HL-60 (cell line): ENCODE results near the gene CAPN9.

Experiments
- DNase-seq, 2 experiments: peaks; one replicate each; pipeline ENCODE4 v3.0.0-alpha.2; 2010 to 2020; ENCODE audit warnings: low read depth in 1 of 2, low spot score in 1 of 2
- H3K27ac ChIP-seq: fragments of 250-450 bp; sonication (Bioruptor Pico); replicated peaks from 2 replicates; pipeline ENCODE4 v1.5.1; 2020; ENCODE audit warnings: mild to moderate bottlenecking, moderate library complexity
- H3K27me3 ChIP-seq: fragments of 250-450 bp; sonication (Bioruptor Pico); 2 replicates; pipeline ENCODE4 v1.5.1; 2021; ENCODE audit warnings: mild to moderate bottlenecking, moderate library complexity; ENCODE audit not compliant: insufficient read depth, poor library complexity, severe bottlenecking
- H3K4me3 ChIP-seq: replicated peaks from 2 replicates; pipeline ENCODE4 v1.5.1; 2011; ENCODE audit warnings: mild to moderate bottlenecking, control low read depth, low read length; ENCODE audit not compliant: insufficient read depth
- GABPA ChIP-seq: IDR thresholded peaks from 2 replicates; pipeline ENCODE4 v1.6.1; 2012; ENCODE audit warnings: low read depth
- POLR2AphosphoS5 ChIP-seq: IDR thresholded peaks from 2 replicates; pipeline ENCODE4 v1.6.1; 2012; ENCODE audit warnings: low read depth
- SPI1 ChIP-seq: IDR thresholded peaks from 2 replicates; pipeline ENCODE4 v1.6.1; 2012; ENCODE audit warnings: low read depth, mild to moderate bottlenecking, borderline replicate concordance
- TF ChIP-seq, protein P1 (sequence below): IDR thresholded peaks from 2 replicates; pipeline ENCODE4 v1.6.1; 2012; ENCODE audit warnings: low read depth; ENCODE audit not compliant: insufficient replicate concordance
- TF ChIP-seq, protein P2 (sequence below): IDR thresholded peaks from one replicate; pipeline ENCODE4 v1.5.1; 2011; ENCODE audit warnings: low read length, control low read depth, inconsistent platforms; ENCODE audit not compliant: insufficient read depth

Gene CAPN9

DNA sequence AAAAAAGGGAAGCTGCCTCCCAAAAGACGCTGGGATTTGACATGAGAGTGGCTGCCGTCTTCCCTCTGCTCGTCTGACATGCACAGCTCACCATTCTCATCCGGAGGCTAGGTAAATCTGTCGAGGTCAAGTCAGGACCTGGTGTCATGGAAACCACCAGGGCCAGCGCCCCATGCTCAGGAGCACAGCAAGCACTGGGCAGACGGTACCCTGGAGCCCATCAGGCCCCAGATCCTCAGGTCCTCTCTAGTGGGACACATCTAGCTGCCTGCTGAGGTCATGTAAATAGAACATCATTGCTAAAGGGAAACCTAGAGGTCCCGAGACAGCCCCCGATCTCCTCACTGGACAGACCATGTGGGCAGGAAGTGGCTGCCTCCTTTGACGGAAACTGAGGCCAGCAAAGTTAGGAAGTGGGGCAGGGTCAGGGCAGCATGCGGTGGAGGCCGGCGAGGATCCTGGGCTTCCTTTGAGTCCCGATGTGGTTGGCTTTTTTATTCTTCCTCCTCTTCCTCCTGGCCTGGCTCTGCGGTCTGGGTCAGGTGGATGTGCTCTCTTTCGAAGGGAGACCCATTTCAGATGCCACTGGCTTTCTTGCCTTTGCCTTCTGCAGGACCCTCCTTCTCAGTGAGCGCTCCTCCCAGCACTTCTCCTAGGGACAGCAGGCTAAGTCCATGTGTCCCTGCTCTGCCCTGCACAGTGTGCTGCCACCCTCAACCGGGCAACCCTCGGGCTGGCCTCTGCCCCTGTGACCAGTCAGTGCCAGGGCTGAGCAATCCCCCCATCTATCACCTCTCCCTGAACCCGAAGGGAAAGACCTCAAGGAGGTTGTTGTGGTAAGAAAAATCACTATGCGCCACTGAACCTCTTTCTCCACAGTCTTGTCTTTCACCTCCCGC, 39.2 kb upstream of the CAPN9 start:
- no peaks in the 10 kb centered on the region for H3K27me3 ChIP-seq
- H3K4me3 ChIP-seq, result no peak overlapping the region
- TF ChIP-seq, protein P1, sequence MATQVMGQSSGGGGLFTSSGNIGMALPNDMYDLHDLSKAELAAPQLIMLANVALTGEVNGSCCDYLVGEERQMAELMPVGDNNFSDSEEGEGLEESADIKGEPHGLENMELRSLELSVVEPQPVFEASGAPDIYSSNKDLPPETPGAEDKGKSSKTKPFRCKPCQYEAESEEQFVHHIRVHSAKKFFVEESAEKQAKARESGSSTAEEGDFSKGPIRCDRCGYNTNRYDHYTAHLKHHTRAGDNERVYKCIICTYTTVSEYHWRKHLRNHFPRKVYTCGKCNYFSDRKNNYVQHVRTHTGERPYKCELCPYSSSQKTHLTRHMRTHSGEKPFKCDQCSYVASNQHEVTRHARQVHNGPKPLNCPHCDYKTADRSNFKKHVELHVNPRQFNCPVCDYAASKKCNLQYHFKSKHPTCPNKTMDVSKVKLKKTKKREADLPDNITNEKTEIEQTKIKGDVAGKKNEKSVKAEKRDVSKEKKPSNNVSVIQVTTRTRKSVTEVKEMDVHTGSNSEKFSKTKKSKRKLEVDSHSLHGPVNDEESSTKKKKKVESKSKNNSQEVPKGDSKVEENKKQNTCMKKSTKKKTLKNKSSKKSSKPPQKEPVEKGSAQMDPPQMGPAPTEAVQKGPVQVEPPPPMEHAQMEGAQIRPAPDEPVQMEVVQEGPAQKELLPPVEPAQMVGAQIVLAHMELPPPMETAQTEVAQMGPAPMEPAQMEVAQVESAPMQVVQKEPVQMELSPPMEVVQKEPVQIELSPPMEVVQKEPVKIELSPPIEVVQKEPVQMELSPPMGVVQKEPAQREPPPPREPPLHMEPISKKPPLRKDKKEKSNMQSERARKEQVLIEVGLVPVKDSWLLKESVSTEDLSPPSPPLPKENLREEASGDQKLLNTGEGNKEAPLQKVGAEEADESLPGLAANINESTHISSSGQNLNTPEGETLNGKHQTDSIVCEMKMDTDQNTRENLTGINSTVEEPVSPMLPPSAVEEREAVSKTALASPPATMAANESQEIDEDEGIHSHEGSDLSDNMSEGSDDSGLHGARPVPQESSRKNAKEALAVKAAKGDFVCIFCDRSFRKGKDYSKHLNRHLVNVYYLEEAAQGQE, result no peak
- TF ChIP-seq GABPA, result no peak
- TF ChIP-seq, protein P2, sequence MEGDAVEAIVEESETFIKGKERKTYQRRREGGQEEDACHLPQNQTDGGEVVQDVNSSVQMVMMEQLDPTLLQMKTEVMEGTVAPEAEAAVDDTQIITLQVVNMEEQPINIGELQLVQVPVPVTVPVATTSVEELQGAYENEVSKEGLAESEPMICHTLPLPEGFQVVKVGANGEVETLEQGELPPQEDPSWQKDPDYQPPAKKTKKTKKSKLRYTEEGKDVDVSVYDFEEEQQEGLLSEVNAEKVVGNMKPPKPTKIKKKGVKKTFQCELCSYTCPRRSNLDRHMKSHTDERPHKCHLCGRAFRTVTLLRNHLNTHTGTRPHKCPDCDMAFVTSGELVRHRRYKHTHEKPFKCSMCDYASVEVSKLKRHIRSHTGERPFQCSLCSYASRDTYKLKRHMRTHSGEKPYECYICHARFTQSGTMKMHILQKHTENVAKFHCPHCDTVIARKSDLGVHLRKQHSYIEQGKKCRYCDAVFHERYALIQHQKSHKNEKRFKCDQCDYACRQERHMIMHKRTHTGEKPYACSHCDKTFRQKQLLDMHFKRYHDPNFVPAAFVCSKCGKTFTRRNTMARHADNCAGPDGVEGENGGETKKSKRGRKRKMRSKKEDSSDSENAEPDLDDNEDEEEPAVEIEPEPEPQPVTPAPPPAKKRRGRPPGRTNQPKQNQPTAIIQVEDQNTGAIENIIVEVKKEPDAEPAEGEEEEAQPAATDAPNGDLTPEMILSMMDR, result no peak
- DNase-seq, result no peak
- H3K27ac ChIP-seq, result no peak overlapping the region

DNA sequence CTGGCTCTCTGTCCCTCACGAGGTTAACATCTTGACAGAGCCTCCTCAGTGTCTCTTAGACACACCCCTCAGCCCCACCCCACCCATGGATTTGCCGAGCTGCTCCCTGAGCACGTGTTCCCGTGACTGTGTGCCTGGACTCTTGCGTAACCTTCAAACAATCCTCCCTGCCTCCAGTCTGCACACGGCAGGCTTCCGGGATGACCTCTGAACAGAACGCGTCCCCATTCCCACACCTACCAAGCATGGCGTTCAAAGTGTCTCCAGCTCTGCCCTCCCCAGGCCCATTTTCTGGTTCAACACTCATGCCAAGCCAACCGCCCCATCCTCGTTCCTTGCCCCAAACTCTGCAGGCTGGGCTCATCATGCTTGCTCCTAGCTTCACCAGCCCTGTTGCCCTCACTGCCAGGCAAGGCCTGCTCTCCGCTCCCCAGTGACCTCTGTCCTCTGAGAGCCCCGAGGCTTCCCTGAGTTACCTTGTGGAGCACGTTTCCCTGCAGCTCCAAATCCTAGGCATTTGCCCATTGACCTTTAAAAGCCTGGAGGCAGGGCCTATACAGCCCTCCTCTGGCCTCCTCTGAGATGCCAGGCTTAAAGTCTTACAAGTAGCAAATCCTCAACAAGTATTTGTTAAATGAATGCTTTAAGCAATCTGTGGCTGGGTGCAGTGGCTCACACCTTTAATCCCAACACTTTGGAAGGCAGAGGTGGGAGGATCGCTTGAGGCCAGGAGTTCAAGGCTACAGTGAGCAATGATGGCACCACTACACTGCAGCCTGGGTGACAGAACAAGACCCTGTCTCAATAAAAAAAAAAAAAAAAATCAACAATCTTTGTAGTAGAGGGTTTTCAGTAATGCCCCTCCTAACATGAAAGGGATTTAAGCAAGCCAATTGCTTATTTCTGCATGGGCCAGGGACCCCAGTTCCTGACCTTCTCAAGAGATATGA, 38.3 kb upstream of the CAPN9 start:
- Histone ChIP-seq H3K4me3 (no peak overlapping the region), H3K27me3 (no peaks in the 10 kb centered on the region), H3K27ac (no peak overlapping the region)
- DNase-seq, result peak in 1 of 2 experiments; percentile 25
- TF ChIP-seq POLR2AphosphoS5, result no peak
- TF ChIP-seq, protein P1, result no peak
- no peak for TF ChIP-seq GABPA
- TF ChIP-seq, protein P2, result no peak

DNA sequence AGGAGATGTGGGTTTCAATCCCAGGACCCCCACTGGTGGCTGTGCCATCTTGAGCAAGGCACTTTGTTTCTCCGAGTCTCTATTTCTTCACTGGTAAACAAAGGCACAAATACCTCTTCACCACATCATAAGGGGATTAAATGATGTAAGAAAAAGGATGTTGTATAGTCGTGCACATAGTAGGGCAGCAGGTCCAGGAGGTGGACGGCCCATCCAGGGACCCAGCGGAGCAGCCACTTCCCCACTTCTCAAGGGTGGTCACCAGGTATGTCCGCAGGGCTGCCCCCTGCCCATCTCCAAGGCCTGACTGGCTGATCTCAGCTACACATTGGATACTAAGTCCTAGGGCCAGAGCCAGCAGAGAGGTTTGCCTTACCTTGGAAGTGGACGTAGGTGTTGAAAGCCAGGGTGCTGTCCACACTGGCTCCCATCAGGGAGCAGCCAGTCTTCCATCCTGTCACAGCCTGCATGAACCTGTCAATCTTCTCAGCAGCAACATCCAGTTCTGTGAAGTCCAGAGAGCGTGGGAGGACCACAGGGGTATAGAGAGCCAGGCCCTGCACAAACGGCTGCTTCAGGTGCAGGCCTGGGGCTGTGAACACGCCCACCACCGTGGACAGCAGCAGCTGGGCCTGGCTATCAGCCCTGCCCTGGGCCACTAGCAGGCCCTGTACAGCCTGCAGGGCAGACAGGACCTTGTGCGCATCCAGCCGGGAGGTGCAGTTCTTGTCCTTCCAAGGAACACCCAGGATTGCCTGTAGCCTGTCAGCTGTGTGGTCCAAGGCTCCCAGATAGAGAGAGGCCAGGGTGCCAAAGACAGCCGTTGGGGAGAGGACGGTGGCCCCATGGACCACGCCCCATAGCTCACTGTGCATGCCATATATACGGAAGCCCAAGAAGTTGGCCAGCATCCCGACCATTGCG, 37.3 kb upstream of the CAPN9 start:
- no peaks in the 10 kb centered on the region for H3K27me3 ChIP-seq
- no peak overlapping the region for H3K27ac ChIP-seq
- no peak for DNase-seq
- TF ChIP-seq, protein P1, result no peak
- TF ChIP-seq, protein P2, result no peak
- TF ChIP-seq POLR2AphosphoS5, result no peak
- no peak for TF ChIP-seq SPI1
- no peak for TF ChIP-seq GABPA
- no peak overlapping the region for H3K4me3 ChIP-seq
